GM21515 (cell line): Measurements from ENCODE around the gene DUS2.
"Not testable (repeated sequence)": the region's sequence is repeated elsewhere in the genome, so short reads cannot be mapped to it uniquely, and the experiment has no call there.

Experiments used
- ATAC-seq: cut with Tn5 transposase; IDR thresholded peaks from one replicate; pipeline ENCODE4 v1.9.1; 2021; ENCODE audit not compliant: unreplicated experiment

The DUS2 gene

GRCh38 chr16:68022728-68023537 lies at the start of gene DUS2, which contains the start of gene DDX28:
Gene DUS2, plus strand, starts transcription at chr16:68023284. Its CDS starts 14,740 bp downstream, at chr16:68038024.
Gene DDX28, minus strand, starts transcription at chr16:68023232. Its CDS starts 30 bp downstream, at chr16:68023202.
- peak; percentile 75 for ATAC-seq

- no peak for ATAC-seq
These were observed 47.6 kb upstream of the DUS2 start for GRCh38 chr16:67975321-67976105.

DNA sequence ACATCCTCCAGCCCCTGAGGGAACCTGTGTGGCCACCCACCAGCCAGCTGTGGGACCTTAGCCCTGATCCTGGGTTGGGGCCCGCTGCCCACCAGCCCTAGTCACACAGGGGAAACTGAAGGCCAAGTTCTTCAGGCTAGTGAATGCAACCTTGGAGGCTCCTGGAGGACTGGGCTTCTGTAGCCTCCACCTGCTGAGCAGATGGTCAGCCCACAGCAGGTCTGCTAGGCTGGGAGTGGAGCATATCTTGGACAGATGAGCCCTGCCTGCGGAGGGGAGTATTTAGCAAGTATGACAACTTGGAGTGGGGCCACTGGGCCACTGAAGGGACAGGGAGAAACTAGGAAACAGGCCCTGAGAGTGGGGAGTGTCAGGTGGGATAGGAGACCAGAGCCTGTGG lies 46.9 kb upstream of the DUS2 start:
- ATAC-seq = no peak

DNA sequence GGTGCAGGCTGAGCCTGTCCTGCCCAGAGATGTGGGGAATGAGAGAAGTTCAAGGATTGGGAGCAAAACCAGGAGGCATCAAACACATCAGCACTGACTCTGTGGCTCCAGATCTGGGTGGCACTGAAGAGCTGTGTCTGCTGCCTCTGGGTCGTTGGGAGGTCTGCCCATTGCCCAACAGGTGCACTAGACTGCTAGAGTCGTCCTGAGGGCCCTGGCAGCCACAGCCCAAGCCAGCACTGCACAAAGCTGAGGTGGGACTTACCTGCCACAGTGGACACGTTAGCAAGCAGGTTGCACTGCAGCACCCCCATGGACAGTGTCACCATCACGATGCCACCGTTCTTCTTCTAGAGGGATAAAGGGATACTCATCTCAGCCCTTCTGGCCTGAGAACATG lies 46.1 kb upstream of the DUS2 start:
- ATAC-seq = no peak

DNA sequence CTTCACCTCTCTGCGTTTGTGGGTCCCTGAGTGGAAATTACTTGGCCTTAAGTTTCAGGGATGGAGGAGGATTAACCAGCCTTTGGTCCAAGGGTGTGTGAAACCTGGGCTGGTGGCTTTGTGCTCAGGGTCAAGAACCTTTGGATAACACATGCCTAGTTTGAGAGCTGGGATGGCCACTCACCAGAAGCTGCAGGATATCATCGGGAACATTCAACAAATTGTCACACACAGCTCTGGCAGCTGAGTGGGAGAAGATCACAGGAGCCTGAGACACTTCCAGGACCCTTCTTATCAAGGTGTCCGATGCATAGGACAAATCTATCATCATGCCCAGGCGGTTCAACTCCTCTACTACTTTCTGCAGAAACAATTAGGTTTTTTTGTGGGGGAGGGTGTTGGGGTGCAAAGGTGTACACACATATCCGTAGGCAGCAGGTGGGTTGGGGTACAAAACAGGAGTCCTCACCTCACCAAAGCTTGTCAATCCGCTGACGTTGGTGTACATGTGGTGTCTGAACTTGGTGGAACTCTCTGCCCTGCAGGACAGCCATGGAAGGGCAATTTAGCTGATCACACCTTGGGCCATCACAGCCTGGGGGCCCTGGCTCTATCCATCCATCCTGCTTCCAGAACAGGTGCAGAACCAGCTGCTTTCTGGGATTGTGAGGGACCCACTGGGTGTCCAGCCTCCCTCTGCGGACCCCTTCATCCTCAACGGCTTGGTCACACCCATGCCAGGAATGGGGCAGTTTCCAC lies 45.4 kb upstream of the DUS2 start:
- ATAC-seq = no peak

GRCh38 chr16:67979955-67980678 lies 43.0 kb upstream of the DUS2 start, which contains the start of gene DPEP3:
Gene DPEP3, minus strand, starts transcription at chr16:67980499. Its CDS starts 119 bp downstream, at chr16:67980380.
- no peak for ATAC-seq

GRCh38 chr16:67982011-67982696 lies 40.9 kb upstream of the DUS2 start:
- no peak for ATAC-seq

- no peak for ATAC-seq
These were observed 36.1 kb upstream of the DUS2 start for GRCh38 chr16:67986949-67987348.

- ATAC-seq = no peak
These were observed 35.5 kb upstream of the DUS2 start for GRCh38 chr16:67987460-67988160.

GRCh38 chr16:67988675-67989074 lies 34.4 kb upstream of the DUS2 start:
- ATAC-seq = no peak

DNA sequence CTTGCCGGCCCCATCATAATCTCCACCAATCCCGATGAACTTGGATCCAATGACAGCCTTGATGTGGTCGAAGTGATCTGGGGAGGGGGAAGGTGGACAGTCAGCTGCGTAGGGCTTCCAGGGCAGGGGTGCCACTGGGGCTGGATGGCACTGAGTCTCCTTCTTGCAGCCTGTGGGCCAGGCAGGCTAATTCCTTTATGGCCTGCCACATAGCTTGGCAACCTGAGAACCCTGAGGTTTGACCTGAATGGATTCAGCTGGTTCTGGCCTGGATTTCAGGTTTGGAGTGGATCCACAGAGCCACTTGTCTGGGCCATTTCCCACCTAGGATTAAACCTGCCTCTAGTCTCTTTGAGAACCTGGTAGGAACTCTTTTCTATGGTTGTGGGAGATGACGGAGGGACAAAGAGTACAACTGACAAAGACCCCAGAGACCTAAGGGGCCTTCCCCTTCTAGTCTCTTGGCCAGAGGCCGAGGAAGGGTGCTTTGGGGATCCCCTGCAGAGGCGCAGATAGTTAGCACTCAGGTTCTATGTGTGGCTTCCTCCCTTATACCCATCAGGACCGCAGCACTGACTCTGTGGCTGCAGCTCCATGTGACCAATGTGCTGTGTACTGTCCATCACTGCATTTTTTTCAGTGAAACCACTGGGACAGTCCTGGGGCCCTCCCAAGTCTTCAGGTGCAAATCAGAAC lies 33.6 kb upstream of the DUS2 start:
- no peak for ATAC-seq

DNA sequence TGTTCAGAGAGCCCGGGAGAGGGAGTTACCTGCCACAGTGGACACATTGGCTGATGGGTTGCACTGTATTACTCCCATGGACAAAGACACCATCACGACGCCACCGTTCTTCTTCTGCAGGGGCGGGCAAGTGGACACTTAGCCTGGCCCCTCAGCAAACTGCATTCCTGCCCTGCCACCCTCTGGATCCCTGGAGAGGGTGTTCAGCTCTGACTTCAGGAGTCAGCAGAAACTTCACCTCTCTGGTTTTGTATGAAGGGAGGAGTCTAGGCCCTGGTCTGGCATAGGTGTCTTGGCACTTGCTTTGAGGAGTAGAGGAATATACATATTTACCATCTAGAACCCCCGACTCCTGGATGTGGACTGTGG lies 33.1 kb upstream of the DUS2 start:
- no peak for ATAC-seq

DNA sequence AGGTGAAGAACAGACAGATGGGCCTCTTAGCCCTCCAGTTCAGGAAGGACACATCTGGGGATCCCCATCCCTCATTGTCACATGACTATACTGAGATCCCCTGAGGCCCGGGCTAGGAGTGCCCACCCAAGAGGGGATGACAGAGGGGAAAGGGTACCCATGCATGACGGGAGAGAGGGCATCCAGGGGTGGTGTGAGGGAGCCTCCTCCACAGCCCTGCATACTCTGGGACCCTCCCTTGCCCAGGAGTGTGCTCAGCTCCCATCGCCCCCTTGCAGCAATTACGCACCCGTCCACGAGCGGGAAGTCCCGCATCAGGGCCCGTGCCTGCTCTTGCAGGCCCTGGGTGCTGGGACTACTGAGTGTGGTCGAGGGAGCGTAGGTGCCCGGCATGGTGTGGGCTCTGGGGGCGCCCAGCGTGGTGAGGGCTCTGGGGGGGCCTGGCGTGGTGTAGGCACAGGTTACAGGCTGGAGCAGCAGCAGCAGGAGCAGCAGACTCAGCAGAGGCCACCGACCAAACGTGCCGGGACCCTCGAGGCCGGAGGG lies 30.4 kb upstream of the DUS2 start:
- ATAC-seq = peak; percentile 5

- peak; percentile 65 for ATAC-seq
These were observed 29.7 kb upstream of the DUS2 start for GRCh38 chr16:67993207-67994039.

DNA sequence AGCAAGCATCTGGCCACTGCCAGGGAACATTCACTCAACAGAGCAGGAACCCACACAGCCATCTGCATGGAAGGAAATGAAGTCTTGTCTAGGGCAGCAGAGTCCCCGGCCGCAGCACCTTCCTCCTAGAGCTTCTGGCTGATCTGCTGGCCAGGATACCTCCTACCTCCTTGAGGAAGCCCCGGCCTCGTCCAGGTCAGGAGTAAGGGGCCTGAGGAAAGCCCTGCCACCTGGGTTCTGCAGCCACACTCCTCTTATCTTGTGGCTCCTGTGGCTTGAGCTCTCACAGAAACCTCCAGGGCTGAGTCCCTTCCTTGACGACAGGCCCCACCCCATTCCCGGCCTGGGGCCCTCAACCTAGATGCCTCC lies 29.1 kb upstream of the DUS2 start:
- not testable (repeated sequence) for ATAC-seq

GRCh38 chr16:67995423-67995822 lies 27.7 kb upstream of the DUS2 start:
- no peak for ATAC-seq

- no peak for ATAC-seq
These were observed 26.4 kb upstream of the DUS2 start for GRCh38 chr16:67996666-67997065.
